Heart right ventricle (tissue), 16 donors: ENCODE measurements around the gene KCNK3. TPM values are rescaled to one million over a fixed set of nuclear protein-coding genes. Genes with fewer than 3 reads are reported as not detected.

ENCODE experiments used
- ATAC-seq, 8 donors: fragments of 200-7000 bp; cut with Tn5 transposase; one replicate each; pipeline ENCODE4 v1.9.1; 2020; ENCODE audit warnings: mild to moderate bottlenecking in 8 of 8, moderate library complexity in 8 of 8, moderate number of reproducible peaks in 1 of 8
- DNase-seq, 2 donors: peaks; one replicate each; pipeline ENCODE4 v3.0.0-alpha.2; 2020
- H3K27ac ChIP-seq, 10 donors: fragments of 200-600 bp; sonication (generic) in 2 of 10; one replicate each; pipeline versions ENCODE4 v1.5.0 to v1.8.0; 2020 to 2022; ENCODE audit warnings: mild to moderate bottlenecking in 3 of 10
- H3K27me3 ChIP-seq, 7 donors: fragments of 200-600 bp; one replicate each; pipeline ENCODE4 v1.8.0; 2021 to 2022; ENCODE audit warnings: mild to moderate bottlenecking in 2 of 7
- H3K36me3 ChIP-seq, 9 donors: fragments of 200-600 bp; sonication (generic) in 1 of 9; one replicate each; pipeline versions ENCODE4 v1.5.0 to v1.8.0; 2020 to 2022; ENCODE audit warnings: mild to moderate bottlenecking in 2 of 9
- H3K4me1 ChIP-seq, 9 donors: fragments of 200-600 bp; sonication (generic) in 1 of 9; one replicate each; pipeline versions ENCODE4 v1.5.0 to v1.8.0; 2020 to 2022; ENCODE audit warnings: mild to moderate bottlenecking in 4 of 9
- H3K4me3 ChIP-seq, 10 donors: fragments of 200-600 bp; sonication (generic) in 2 of 10; one replicate each; pipeline versions ENCODE4 v1.5.0 to v1.8.0; 2020 to 2022; ENCODE audit warnings: mild to moderate bottlenecking in 7 of 10, moderate library complexity in 2 of 10
- H3K9me3 ChIP-seq, 11 donors: fragments of 200-600 bp in 10 of 11; sonication (generic) in 2 of 11; one replicate each; pipeline versions ENCODE4 v1.5.0 to v1.8.0; 2013 to 2022; ENCODE audit warnings: mild to moderate bottlenecking in 2 of 11, control low read depth in 1 of 11, moderate library complexity in 1 of 11
- CTCF ChIP-seq, 9 donors: fragments of 200-600 bp; sonication (generic) in 2 of 9; IDR thresholded peaks; one replicate each; pipeline versions ENCODE4 v1.5.0 to v1.8.0; 2021 to 2022; ENCODE audit warnings: antibody characterized with exemption in 9 of 9, mild to moderate bottlenecking in 5 of 9, moderate library complexity in 1 of 9
- WGBS, 2 donors: extraction: QIAGEN DNeasy Blood & Tissue Kit; methylation state at CpG; one replicate each; pipeline ENCODE4 v1.1.7; 2013; ENCODE audit warnings: inconsistent platforms in 1 of 2; 5-methylcytosine and 5-hydroxymethylcytosine counted together
- intact Hi-C, 10 donors: fragments of 100-400 bp; cut with DNase I; formaldehyde crosslinking; loops; one replicate each; pipeline versions ENCODE4 v1.11.1 to v1.14.2; 2022
- polyA plus RNA-seq, 2 donors: library from polyadenylated mRNA; stranded (reverse); fragments of 200-250 nt; gene quantifications; one replicate each; pipeline ENCODE4 v1.2.3, GENCODE V29; 2013
- total RNA-seq, 10 donors: library from RNA; stranded (reverse); fragmentation: NEBNext Ultra II Directional in 3 of 10; extraction: Animal tissue kit (Norgen Biotek cat#: 25700) in 3 of 10; gene quantifications; one replicate each; pipeline versions ENCODE4 v1.2.1 to v1.2.4, GENCODE V29; 2021 to 2023
- donor health status: Arrhythmogenic right ventricular cardiomyopathy.
- donor health status: ischemic (EF 13 %, LVEDD 7.1; RV severe dilation, severe dysfunction).
- donor health status: healthy with polysubstance abuse.
- donor health status: DM: no; HTN: yes; CAD: no.
- donor health status: DM: no; HTN: no; CAD: no.
- donor health status: ischemic (EF 25% LVEDD 6.9; RV normal size, moderate dysfunction).
- donor health status: ischemic (EF 25% LVEDD 5.7; RV mildly dilated, moderate dysfunction).
- donor health status: healthy.
- donor health status: DM: yes; HTN: yes; CAD: no.
- donor health status: Ischemic cardiomyopathy.
- donor health status: ischemic (EF 35%, LVEDD 5.7; RV mildly dilated, moderate dysfunction).
- donor health status: nonischemic (EF 11% LVEDD 7.7; RV severe dilation, severe dysfunction).
- donor health status: DM: yes; HTN: yes; CAD: no.
- donor health status: PGD.
- donor health status: ischemic (EF 29% LVEDD 5.4; RV normal size, mild dysfunction).
- donor health status: nonischemic (EF 23%, LVEDD 6.1; RV moderate dilation, normal function).

The KCNK3 gene
- total and polyA plus RNA-seq, 12 donors: 0.19 to 6.8 (median 0.99) TPM

- peak overlapping the region in 9 of 10 donors; percentile 30 to 85 (median 67) for H3K27ac ChIP-seq
- no peak for TF ChIP-seq CTCF (IDR thresholded peaks at IDR 0.05)
- no peaks in the 10 kb centered on the region for H3K9me3 ChIP-seq
- H3K4me1 ChIP-seq: peaks cover 15 to 45% (median 34%) of the 10 kb centered on the region in 9 donors
- WGBS, 2 donors: 76 to 77% methylated on average over 14 of the region's 14 CpGs
- intact Hi-C loops: no loop called here
- H3K4me3 ChIP-seq: no peak overlapping the region
- no peaks in the 10 kb centered on the region for H3K36me3 ChIP-seq
- DNase-seq (no peak), ATAC-seq (peak in 1 of 8 donors; percentile 22)
- H3K27me3 ChIP-seq: peaks cover 0 to 18% (median 9%) of the 10 kb centered on the region in 7 donors
Observed at GRCh38 chr2:26724784-26725520, 32.4 kb downstream of the KCNK3 start.

- H3K4me1 ChIP-seq: peaks cover 12 to 39% (median 28%) of the 10 kb centered on the region in 9 donors
- no peaks in the 10 kb centered on the region for H3K9me3 ChIP-seq
- H3K27me3 ChIP-seq: peaks cover 0 to 18% (median 9%) of the 10 kb centered on the region in 7 donors
- DNase-seq: peak in 1 of 2 donors; percentile 48
- H3K36me3 ChIP-seq: no peaks in the 10 kb centered on the region
- H3K27ac ChIP-seq: peak overlapping the region in 7 of 10 donors; percentile 59 to 85 (median 75)
- no peak overlapping the region for H3K4me3 ChIP-seq
- peak in 3 of 8 donors; percentile 36 to 37 (median 37) for ATAC-seq
- intact Hi-C loops: no loop called here
- no peak for TF ChIP-seq CTCF (IDR thresholded peaks at IDR 0.05)
- 49 to 54% methylated on average over 7 of the region's 7 CpGs for WGBS, 2 donors
Observed at GRCh38 chr2:26725521-26725820, 32.9 kb downstream of the KCNK3 start.

GRCh38 chr2:26726228-26726627 lies 33.7 kb downstream of the KCNK3 start:
- Histone ChIP-seq H3K27ac (no peak overlapping the region), H3K9me3 (no peaks in the 10 kb centered on the region), H3K4me3 (no peak overlapping the region), H3K36me3 (no peaks in the 10 kb centered on the region), H3K4me1 (peaks cover 5 to 32% (median 21%) of the 10 kb centered on the region in 9 donors), H3K27me3 (peaks cover 0 to 18% (median 9%) of the 10 kb centered on the region in 7 donors)
- ATAC-seq: no peak
- 39 to 41% methylated on average over 1 of the region's 1 CpG for WGBS, 2 donors
- TF ChIP-seq CTCF (IDR thresholded peaks at IDR 0.05): no peak
- DNase-seq: no peak
- intact Hi-C loops: no loop called here

GRCh38 chr2:26727641-26728561 lies 35.4 kb downstream of the KCNK3 start:
- peak in 7 of 9 donors; percentile 11 to 52 (median 36) for TF ChIP-seq CTCF (IDR thresholded peaks at IDR 0.05)
- DNase-seq: no peak
- Histone ChIP-seq H3K27me3 (peaks cover 0 to 18% (median 9%) of the 10 kb centered on the region in 7 donors), H3K36me3 (no peaks in the 10 kb centered on the region), H3K4me3 (no peak overlapping the region), H3K27ac (no peak overlapping the region), H3K9me3 (no peaks in the 10 kb centered on the region), H3K4me1 (peaks cover 4 to 27% (median 16%) of the 10 kb centered on the region in 9 donors)
- no peak for ATAC-seq
- intact Hi-C loops: no loop called here
- WGBS, 2 donors: 67 to 73% methylated on average over 101 of the region's 101 CpGs
